HUES6 (cell line): ENCODE data around the gene FAM43B.

Experiments
- H3K27ac ChIP-seq: 2 replicates; pipeline ENCODE4 v1.7.0; 2013; ENCODE audit warnings: low read depth, mild to moderate bottlenecking, low read length, inconsistent platforms
- H3K27me3 ChIP-seq: 2 replicates; pipeline ENCODE4 v1.6.1; 2013; ENCODE audit warnings: low read length; ENCODE audit not compliant: control insufficient read depth, insufficient read depth
- H3K36me3 ChIP-seq: 2 replicates; pipeline ENCODE4 v1.6.1; 2013; ENCODE audit warnings: low read length; ENCODE audit not compliant: control insufficient read depth, insufficient read depth
- H3K4me1 ChIP-seq: 2 replicates; pipeline ENCODE4 v1.6.1; 2013; ENCODE audit warnings: low read length; ENCODE audit not compliant: control insufficient read depth, insufficient read depth
- H3K4me3 ChIP-seq: 2 replicates; pipeline ENCODE4 v1.5.1; 2013; ENCODE audit warnings: low read depth, low read length
- H3K9ac ChIP-seq: one replicate; pipeline ENCODE4 v1.6.1; 2013; ENCODE audit warnings: mild to moderate bottlenecking, low read length
- H3K9me3 ChIP-seq: 2 replicates; pipeline ENCODE4 v1.6.1; 2013; ENCODE audit warnings: low read depth, low read length; ENCODE audit not compliant: control insufficient read depth, insufficient read depth

Gene FAM43B

DNA sequence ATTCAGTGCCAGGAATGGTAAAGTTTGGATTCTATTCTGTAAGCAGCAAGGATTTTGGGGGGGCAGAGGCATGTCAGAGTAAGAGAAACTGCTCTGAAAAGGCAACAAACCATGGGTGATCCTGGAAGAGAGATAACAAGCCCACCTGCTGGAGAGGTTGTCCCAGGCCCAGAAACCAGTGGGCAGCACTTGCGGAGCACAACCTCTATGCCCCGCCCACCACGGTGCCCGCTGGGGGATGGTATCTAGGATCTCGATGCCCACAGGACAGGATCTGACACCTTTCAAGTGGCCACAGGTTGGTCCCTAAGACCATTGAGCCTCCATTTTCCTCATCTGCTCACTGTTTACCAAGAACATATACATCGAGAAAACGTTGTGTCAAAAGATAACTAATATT, 24.2 kb upstream of the FAM43B start:
- no peaks in the 10 kb centered on the region for H3K36me3 ChIP-seq
- H3K27me3 ChIP-seq = peaks cover 22% of the 10 kb centered on the region
- no peaks in the 10 kb centered on the region for H3K9me3 ChIP-seq
- H3K9ac ChIP-seq = no peak overlapping the region
- H3K4me1 ChIP-seq = no peaks in the 10 kb centered on the region
- no peak overlapping the region for H3K4me3 ChIP-seq
- no peak overlapping the region for H3K27ac ChIP-seq

DNA sequence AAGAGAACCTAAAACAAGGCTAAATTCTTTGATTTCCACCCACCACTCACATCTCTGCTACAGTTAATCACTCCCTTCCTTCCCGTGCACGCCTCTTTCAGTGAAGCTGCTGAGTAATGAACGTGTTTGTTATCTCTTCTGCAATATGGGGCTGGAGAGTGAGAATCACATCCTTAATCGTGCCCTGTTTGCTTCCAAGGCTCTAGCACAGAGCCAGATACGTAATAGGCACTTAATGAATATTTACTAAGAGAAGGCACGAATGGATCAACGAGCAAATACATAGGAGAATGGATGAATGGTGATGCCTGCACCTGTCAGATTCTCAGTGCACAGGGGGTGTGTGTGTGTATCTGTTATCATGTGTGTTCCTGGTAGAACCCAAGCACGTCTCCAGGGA, 22.1 kb upstream of the FAM43B start:
- no peaks in the 10 kb centered on the region for H3K9me3 ChIP-seq
- H3K9ac ChIP-seq = no peak overlapping the region
- H3K36me3 ChIP-seq = no peaks in the 10 kb centered on the region
- H3K4me1 ChIP-seq = no peaks in the 10 kb centered on the region
- no peak overlapping the region for H3K4me3 ChIP-seq
- H3K27me3 ChIP-seq = peaks cover 22% of the 10 kb centered on the region
- H3K27ac ChIP-seq = no peak overlapping the region

DNA sequence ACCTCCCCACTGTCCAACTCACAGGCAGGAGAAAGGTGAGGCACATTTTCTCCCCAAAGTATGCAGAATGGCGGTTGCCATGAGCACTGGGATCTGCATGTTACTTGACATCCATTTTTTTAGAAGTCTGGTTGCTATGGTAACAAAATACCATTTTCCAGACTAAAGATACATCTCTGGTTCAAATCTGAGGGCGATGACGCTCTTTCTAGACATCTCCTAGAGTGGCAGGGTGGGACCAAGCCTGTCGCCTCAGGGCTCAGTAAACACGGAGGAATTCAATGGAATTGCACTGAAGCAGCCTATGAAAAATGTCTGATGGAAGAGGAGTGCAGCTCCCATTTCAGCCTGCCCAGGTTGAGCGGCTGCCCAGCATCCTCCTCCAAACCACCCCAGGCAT, 21.5 kb upstream of the FAM43B start:
- Histone ChIP-seq H3K4me1 (no peaks in the 10 kb centered on the region), H3K27ac (no peak overlapping the region)

DNA sequence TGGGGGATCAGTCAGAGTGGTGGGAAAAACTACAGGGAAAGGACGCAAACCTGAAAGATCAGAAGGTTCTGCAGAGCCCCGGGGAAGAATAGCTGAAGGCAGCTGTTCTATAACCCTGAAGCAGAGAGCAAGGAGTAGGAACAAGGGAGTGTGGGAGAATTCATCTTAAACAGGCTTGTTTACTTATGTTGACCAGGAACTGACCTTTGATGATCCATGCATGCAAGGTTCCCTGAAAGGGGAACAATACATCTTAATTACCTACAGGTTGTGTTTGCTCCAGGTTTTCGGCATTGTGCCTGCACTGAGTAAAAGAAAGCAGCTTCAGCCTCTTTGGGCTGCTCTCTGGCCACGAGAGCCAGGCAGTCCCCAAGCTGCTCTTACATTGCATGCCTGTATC, 18.7 kb upstream of the FAM43B start:
- H3K27ac ChIP-seq = no peak overlapping the region
- H3K36me3 ChIP-seq = no peaks in the 10 kb centered on the region
- no peak overlapping the region for H3K4me3 ChIP-seq
- no peaks in the 10 kb centered on the region for H3K9me3 ChIP-seq
- H3K27me3 ChIP-seq = peaks cover 38% of the 10 kb centered on the region
- H3K9ac ChIP-seq = no peak overlapping the region
- no peaks in the 10 kb centered on the region for H3K4me1 ChIP-seq

More for the DNA sequence above, 21.5 kb upstream of the FAM43B start:
- Histone ChIP-seq H3K4me3 (no peak overlapping the region), H3K9me3 (no peaks in the 10 kb centered on the region), H3K27me3 (peaks cover 24% of the 10 kb centered on the region), H3K36me3 (no peaks in the 10 kb centered on the region), H3K9ac (no peak overlapping the region)

DNA sequence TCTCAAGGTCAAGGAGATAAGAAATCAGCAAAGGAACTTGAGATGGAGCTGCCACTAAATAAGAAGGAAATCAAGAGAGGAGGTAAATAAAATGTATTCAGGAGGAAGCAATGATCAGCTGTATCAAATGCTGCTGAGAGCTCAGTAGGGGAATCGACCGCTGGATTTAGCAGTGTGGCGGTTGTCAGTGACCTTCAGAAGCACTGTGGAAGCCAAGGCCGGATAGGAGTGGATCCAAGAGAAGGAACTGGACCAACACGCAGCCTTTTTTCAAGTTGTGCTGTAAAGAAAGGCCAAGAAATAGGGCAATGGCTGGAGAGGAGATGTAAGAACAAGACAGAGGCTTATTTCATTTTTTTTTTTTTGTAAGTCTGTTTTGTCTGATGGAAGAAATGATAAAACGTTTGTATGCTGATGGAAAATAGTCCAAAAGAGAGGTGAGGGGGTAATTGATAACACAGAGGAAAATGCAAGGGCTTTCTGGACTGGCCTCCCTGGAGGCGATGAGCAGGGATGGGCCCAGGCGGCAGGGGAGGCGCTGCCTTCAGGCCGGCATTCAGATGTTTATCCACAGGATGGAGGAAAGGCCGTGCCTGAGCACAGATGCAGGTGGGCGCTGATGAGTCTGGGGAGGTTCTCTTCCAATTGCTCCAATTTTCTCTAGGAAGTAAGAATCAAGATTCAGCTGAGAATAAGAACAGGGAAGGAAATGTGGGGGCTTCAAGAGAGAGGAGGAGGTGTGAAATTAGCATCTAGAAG, 17.5 kb upstream of the FAM43B start:
- Histone ChIP-seq H3K27ac (no peak overlapping the region), H3K4me1 (no peaks in the 10 kb centered on the region), H3K27me3 (peaks cover 29% of the 10 kb centered on the region), H3K9ac (no peak overlapping the region), H3K4me3 (no peak overlapping the region), H3K36me3 (no peaks in the 10 kb centered on the region), H3K9me3 (no peaks in the 10 kb centered on the region)

DNA sequence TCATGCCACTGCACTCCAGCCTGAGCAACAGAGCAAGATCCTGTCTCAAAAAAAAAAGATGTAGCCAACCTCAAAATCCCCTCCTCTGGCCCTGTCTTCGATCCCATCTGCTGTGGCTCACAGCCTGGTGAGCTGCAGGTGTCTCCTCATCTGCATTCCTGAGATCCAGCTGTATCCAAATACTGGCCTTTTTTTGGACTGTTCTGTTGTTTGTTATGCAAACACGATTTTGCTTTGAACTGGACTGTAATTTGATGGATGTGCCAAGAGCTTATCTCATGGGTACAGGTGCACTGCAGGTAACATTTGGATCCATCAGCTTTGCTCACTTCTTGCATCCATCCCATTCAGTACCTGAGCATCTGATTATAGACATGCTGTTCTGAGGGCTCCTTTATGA, 14.1 kb upstream of the FAM43B start:
- peaks cover 33% of the 10 kb centered on the region for H3K27me3 ChIP-seq

DNA sequence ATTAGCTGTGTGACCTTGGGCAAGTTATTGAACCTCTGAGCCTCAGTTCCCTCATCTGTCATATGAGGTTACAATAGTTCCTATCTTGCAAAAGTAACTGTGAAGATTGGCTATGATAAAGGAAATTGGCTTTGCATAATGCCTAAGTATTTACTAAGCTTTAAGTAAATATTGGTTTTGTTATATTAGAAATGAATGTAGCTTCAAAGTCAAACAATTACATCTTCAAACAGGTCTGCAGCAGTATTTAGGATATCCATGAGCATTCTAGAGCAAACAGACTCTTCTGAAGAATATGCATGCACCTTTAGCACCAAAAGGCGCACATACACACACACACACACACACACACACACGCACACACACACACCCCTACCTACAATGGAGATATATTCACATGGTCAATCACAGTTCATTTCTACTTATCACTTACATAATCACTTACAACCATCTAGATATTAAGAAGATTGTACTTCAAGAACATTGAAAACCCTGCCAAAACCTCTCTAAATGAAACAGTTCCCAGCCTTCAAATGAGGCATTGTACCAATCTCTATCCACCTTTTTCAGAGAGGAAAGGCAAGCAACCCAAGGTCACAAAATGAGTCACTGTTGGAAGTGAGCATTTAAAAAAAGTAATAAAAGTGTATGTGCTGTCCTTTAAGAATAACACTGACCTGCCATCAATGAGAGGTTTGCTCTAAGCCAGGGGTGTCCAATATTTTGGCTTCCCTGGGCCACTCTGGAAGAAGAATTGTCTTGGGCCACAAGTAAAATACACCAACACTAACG, 13.4 kb upstream of the FAM43B start:
- H3K27me3 ChIP-seq = peaks cover 33% of the 10 kb centered on the region
- no peaks in the 10 kb centered on the region for H3K9me3 ChIP-seq
- no peak overlapping the region for H3K27ac ChIP-seq
- H3K4me1 ChIP-seq = no peaks in the 10 kb centered on the region
- no peaks in the 10 kb centered on the region for H3K36me3 ChIP-seq
- H3K4me3 ChIP-seq = no peak overlapping the region
- no peak overlapping the region for H3K9ac ChIP-seq

More for the DNA sequence above, 14.1 kb upstream of the FAM43B start:
- Histone ChIP-seq H3K4me3 (no peak overlapping the region), H3K9ac (no peak overlapping the region), H3K4me1 (no peaks in the 10 kb centered on the region), H3K27ac (no peak overlapping the region), H3K36me3 (no peaks in the 10 kb centered on the region), H3K9me3 (no peaks in the 10 kb centered on the region)

DNA sequence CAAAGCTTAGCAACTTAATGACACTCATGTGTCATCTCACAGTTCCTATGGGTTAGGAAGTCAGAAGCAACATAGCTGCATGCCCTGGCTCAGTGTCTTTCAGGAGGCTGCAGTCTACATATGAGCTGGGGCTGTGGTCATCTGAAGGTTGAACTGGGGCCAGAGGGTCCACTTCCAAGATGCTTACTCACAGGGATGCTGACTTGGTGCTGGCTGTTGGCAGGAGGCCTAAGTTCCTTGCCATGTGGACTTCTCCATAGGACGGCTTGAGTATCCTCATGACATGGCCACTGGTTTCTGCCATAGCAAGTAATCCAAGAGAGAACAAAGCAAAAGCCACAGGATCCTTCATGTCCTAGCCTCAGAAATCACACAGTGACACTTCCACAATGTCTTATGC, 12.1 kb upstream of the FAM43B start:
- no peak overlapping the region for H3K4me3 ChIP-seq
- no peak overlapping the region for H3K9ac ChIP-seq
- no peaks in the 10 kb centered on the region for H3K4me1 ChIP-seq
- H3K36me3 ChIP-seq = no peaks in the 10 kb centered on the region
- H3K27ac ChIP-seq = no peak overlapping the region
- H3K9me3 ChIP-seq = no peaks in the 10 kb centered on the region
- peaks cover 33% of the 10 kb centered on the region for H3K27me3 ChIP-seq

DNA sequence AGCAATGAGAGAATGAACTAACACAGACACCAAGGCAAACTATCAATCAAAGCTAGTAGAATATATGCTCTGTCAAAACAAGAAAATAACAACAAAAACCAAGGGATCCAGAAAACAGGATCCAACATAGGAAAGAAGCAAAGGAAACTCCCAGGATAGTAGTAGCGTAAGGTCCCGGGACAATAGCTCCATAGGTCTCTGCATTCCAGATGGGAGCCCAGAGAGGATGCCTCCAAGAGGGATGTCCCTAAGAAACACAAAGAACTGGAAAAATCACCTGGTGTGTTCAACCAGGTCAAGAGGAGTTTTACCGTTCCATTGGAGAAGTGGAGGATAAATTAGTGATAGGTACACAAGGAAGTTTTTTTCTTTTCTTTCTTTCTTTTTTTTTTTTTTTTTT, 5.7 kb upstream of the FAM43B start:
- H3K9ac ChIP-seq = no peak overlapping the region
- H3K36me3 ChIP-seq = no peaks in the 10 kb centered on the region
- no peak overlapping the region for H3K4me3 ChIP-seq
- H3K9me3 ChIP-seq = no peaks in the 10 kb centered on the region
- H3K4me1 ChIP-seq = peaks cover 9% of the 10 kb centered on the region; the same call in 1 of the 2 replicates
- H3K27me3 ChIP-seq = peaks cover 29% of the 10 kb centered on the region
- no peak overlapping the region for H3K27ac ChIP-seq

DNA sequence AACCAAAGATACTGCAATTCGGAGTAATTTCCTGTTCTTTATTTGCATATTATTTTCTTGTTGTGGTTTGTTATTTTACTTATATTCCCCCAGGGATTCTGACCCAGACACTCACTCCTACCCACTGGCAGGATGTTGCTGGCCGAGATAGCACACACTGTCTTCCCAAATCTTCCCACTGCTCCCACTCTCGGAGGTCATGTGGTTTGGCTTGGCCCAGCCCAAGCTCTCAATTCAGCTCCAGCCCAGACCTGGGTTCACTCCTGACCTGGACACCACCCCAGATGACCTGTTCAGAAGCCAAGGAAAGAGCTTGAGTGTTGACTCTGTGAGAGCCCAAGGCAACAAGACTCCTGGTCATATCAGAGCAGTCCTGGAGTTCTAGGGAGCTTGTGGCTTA, 1.2 kb upstream of the FAM43B start:
- Histone ChIP-seq H3K4me3 (no peak overlapping the region), H3K27me3 (peaks cover 62% of the 10 kb centered on the region), H3K4me1 (peaks cover 21% of the 10 kb centered on the region; the same call in 1 of the 2 replicates), H3K9ac (no peak overlapping the region), H3K9me3 (no peaks in the 10 kb centered on the region), H3K36me3 (no peaks in the 10 kb centered on the region), H3K27ac (no peak overlapping the region)

DNA sequence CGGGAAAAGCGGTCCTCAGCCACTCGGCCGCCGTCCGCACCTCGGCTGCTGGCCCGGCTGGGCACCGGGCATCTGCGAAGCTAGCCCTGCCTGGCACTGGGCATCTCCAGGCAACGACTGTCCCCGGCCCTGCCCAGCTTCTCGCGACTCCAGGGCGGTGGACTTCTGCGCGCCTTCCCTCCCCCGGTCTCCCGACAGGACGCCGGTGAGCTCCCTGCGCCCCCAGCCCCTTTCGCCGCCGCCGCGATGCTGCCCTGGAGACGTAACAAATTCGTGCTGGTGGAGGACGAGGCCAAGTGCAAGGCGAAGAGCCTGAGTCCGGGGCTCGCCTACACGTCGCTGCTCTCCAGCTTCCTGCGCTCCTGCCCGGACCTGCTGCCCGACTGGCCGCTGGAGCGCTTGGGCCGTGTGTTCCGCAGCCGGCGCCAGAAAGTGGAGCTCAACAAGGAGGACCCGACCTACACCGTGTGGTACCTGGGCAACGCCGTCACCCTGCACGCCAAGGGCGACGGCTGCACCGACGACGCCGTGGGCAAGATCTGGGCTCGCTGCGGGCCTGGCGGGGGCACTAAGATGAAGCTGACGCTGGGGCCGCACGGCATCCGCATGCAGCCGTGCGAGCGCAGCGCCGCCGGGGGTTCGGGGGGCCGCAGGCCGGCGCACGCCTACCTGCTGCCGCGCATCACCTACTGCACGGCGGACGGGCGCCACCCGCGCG, 514 bp downstream of the FAM43B start:
- peaks cover 78% of the 10 kb centered on the region for H3K27me3 ChIP-seq

More for the DNA sequence above, 514 bp downstream of the FAM43B start:
- H3K4me3 ChIP-seq = peak overlapping the region; percentile 77
- H3K9me3 ChIP-seq = no peaks in the 10 kb centered on the region
- no peaks in the 10 kb centered on the region for H3K36me3 ChIP-seq
- peak overlapping the region; percentile 16 for H3K9ac ChIP-seq
- no peak overlapping the region for H3K27ac ChIP-seq
- H3K4me1 ChIP-seq = peaks cover 21% of the 10 kb centered on the region; the same call in 1 of the 2 replicates
